GM12865 (cell line): ENCODE data around the gene VPS9D1.
A peak's percentile ranks its signal among the peaks of the same experiment; 100 is the strongest.
"Not testable (repeated sequence)": the region's sequence is repeated elsewhere in the genome, so short reads cannot be mapped to it uniquely, and the experiment has no call there.

Experiments used
- DNase-seq: peaks from one replicate; pipeline ENCODE4 v3.0.0; 2010; ENCODE audit warnings: low read depth
- H3K4me3 ChIP-seq: 2 replicates; pipeline ENCODE4 v1.5.1; 2011; ENCODE audit warnings: mild to moderate bottlenecking, low read depth, low read length, control low read depth
- TF ChIP-seq, protein P1 (sequence below): IDR thresholded peaks from 2 replicates; pipeline ENCODE4 v1.5.1; 2011; ENCODE audit warnings: low read length, control low read depth, low read depth, inconsistent platforms; ENCODE audit not compliant: insufficient read depth; ENCODE audit errors: missing control alignments

The VPS9D1 gene

DNA sequence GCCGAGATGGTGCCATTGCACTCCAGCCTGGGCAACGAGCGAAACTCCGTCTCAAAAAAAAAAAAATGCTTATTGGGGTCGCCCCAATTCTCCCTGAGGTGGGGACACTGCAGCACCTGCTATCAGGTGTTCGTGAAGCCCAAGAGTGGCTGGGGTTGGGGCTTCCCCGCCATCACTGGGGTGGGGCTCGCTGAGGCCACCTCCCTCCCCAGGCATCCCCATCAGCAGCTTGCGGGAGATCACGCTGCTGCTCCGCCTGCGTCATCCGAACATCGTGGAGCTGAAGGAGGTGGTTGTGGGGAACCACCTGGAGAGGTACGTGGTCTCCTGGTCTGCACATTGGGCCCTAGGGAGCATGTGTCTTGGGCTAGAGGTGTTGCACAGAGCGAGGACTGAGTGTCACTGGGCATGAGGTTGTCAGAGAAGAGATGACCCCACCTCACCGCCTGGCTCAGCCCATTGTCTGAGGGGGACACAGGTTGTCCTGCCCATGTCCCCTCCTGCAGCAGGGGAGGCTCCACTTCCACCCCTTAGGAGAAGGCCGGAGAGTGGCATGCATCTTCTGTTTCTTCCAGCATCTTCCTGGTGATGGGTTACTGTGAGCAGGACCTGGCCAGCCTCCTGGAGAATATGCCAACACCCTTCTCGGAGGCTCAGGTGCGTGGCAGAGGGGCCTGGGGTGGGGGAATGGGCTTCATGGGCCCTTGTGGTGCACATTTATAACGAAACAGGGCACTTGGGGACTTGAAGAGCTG lies 29.3 kb downstream of the VPS9D1 start:
- DNase-seq: no peak
- H3K4me3 ChIP-seq: no peak overlapping the region
- TF ChIP-seq, protein P1, sequence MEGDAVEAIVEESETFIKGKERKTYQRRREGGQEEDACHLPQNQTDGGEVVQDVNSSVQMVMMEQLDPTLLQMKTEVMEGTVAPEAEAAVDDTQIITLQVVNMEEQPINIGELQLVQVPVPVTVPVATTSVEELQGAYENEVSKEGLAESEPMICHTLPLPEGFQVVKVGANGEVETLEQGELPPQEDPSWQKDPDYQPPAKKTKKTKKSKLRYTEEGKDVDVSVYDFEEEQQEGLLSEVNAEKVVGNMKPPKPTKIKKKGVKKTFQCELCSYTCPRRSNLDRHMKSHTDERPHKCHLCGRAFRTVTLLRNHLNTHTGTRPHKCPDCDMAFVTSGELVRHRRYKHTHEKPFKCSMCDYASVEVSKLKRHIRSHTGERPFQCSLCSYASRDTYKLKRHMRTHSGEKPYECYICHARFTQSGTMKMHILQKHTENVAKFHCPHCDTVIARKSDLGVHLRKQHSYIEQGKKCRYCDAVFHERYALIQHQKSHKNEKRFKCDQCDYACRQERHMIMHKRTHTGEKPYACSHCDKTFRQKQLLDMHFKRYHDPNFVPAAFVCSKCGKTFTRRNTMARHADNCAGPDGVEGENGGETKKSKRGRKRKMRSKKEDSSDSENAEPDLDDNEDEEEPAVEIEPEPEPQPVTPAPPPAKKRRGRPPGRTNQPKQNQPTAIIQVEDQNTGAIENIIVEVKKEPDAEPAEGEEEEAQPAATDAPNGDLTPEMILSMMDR: no peak

DNA sequence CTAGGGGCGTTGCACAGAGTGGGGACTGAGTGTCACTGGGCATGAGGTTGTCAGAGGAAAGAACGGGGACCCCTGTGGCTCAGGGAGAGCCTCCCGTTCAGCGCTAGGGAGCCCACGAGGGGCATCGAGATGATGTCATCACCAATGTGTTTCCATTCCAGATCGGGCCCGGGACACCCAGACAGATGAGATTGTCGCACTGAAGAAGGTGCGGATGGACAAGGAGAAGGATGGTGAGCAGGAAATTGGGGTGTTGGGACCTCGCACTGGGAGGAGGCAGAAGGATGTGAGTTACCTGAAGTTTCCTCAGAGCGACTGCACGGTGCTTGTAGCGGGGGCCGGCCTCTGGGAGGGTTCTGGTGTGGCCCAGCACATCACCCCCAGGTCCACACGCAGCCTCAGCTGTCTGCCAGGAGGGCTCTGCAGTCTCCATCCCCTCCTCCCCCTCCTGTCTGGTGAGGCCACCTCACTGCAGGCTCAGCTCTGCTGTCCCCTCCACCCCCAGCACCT lies 30.3 kb downstream of the VPS9D1 start:
- no peak overlapping the region for H3K4me3 ChIP-seq
- DNase-seq: no peak
- TF ChIP-seq, protein P1: no peak

DNA sequence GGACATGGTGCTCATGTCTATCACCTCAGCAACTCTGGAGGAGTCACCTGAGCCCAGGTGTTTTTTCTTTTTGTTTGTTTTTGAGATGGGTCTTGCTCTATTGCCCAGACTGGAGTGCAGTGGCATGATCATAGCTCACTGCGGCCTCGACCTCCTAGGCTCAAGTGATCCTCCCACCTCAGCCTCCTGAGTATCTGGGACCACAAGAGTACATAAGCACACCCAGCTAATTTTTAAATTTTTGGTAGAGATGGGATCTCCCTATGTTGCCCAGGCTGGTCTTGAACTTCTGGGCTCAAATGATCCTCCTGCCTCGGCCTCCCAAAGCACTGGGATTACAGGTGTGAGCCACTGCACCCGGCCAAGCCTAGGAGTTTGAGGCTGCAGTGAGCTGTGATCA lies 31.1 kb downstream of the VPS9D1 start:
- H3K4me3 ChIP-seq, DNase-seq: not testable (repeated sequence)

DNA sequence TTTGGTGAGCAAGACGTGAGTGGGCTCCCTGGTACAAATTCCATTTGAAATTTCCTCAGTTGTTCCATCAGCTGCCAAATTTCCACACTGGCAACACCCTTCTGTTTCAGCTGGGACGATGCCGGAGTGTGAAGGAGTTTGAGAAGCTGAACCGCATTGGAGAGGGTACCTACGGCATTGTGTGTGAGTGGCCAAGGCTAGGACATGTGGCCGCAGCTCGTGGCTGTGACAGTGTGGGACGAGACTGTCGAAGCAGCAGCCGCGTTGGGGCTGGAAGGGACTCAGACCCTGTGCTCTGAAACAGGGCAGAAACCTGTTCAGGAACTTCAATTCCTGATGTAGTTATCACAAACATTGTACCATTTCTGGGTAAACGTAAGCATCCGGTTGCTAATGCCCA lies 31.6 kb downstream of the VPS9D1 start:
- TF ChIP-seq, protein P1: no peak
- no peak for DNase-seq
- no peak overlapping the region for H3K4me3 ChIP-seq

DNA sequence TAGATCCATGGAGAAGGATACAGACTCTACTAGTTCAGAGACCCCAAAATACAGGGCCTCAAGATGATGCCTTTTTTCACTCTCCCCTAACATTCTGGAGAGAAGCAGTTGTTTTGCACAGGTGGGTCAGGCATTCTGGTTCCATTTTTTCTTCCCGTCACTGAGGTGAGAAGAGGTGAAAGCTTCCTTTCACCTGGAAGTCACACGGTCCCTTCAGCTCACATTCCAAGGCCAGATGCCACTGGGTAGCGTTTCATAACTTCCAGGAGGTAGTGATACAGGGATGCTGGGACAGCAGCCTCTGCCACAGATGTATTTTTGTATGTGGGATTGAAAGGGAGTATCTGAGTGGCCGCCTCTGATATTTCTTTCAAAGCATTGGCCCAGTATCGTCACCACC lies 32.3 kb downstream of the VPS9D1 start:
- no peak for DNase-seq
- TF ChIP-seq, protein P1: no peak
- H3K4me3 ChIP-seq: no peak overlapping the region

DNA sequence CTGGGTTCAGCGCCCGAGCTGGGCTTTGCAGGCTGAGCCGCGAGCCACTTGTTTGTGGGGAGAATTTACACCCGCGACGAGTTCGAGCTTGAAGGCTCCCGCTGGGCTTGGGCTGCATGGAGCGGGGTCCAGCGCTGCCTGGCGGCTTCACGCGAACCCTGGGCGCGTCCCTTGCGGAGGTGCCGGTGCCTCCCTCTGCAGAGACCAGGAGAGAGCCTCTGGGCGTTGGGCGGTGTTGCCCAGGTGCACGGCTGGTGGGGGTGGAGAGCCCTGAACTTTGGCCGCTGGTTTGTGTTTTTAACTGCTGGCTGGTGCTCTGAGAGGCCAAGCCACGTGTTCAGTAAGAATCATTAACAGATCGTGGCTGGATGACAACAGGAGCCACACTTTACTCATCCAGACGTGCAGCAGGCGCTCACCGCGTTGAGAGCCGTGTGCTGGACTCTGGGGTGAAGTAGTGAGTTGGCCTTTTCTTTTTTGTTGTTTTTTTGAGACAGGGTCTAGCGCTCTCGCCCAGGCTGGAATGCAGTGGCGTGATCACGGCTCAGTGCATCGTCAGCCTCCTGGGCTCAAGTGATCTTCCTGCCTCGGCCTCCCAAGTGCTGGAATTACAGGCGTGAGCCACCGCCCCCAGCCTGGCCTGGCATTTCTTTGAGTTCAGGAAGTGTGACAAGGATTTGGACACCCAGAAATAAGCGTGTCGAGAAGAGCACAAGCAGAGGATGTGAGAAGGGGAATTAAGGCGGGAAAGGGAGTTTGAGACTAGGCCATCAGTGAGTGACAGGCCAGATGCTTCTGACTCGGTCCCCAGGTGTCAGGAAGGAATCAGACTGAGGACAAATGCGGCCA lies 33.4 kb downstream of the VPS9D1 start:
- H3K4me3 ChIP-seq: peak overlapping the region; percentile 62
- TF ChIP-seq, protein P1: no peak
- DNase-seq: peak; percentile 46

DNA sequence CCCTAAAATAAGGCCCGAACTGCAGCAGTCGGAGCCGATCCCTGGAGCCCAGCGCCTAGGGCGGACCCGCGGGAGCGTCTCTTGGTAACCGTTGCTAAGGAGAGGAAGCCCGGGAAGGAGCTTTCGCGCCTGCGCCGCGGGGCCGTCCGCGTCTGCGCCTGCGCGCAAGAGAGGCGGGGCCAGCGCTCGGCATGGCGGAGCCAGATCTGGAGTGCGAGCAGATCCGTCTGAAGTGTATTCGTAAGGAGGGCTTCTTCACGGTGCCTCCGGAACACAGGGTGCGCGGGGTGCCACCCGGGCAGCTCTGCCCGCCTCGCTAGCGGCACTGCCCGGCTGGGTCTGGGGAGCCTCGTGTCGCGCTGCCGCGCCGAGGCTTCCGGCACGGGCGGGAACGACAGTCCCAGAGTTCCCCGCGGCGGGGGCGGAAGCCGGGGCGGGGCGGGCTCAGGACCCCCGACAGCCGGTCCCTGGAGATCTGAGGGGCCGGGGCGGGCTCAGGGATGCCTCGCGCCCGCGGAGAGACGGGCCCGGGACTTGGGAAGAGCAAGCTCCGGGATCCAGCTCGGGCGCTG lies 34.1 kb downstream of the VPS9D1 start, which contains the start of gene CDK10:
Gene CDK10, plus strand, starts transcription at position 170 of the 572 bp plus-strand sequence. Its CDS starts 22 bp downstream, at position 192.
- peak within 1 kb of the TSS; percentile 62 for H3K4me3 ChIP-seq
- peak; percentile 88 for DNase-seq
- TF ChIP-seq, protein P1: no peak
